T-helper 1 cell treated with Interleukin-12 subunit alpha and Interleukin-12 subunit beta and Interleukin-4 antibody, amounts not matched to agents 30 μg/mL and 1 μg/mL, for 36 hours (primary cell): ENCODE data around the gene PRPS1L1.

Source experiments
- H3K27ac Mint-ChIP-seq: one replicate; pipeline ENCODE4 v1.8.0; 2021; ENCODE audit warnings: mild to moderate bottlenecking, mixed read lengths
- H3K27me3 Mint-ChIP-seq: one replicate; pipeline ENCODE4 v1.8.0; 2021; ENCODE audit warnings: low read depth, mixed read lengths
- H3K36me3 Mint-ChIP-seq: one replicate; pipeline ENCODE4 v1.8.0; 2021; ENCODE audit warnings: low read depth, mixed read lengths
- H3K4me1 Mint-ChIP-seq: one replicate; pipeline ENCODE4 v1.8.0; 2021; ENCODE audit warnings: low read depth, mixed read lengths
- H3K4me3 Mint-ChIP-seq: one replicate; pipeline ENCODE4 v1.8.0; 2021; ENCODE audit warnings: mild to moderate bottlenecking, moderate library complexity, mixed read lengths
- H3K9me3 Mint-ChIP-seq: one replicate; pipeline ENCODE4 v1.8.0; 2021; ENCODE audit warnings: mixed read lengths

PRPS1L1 gene

GRCh38 chr7:17991866-17992648 is 35.6 kb downstream of the PRPS1L1 start:
- H3K4me3 Mint-ChIP-seq = no peak overlapping the region
- no peak overlapping the region for H3K27ac Mint-ChIP-seq
- peaks cover 7% of the 10 kb centered on the region for H3K27me3 Mint-ChIP-seq
- no peaks in the 10 kb centered on the region for H3K4me1 Mint-ChIP-seq
- H3K9me3 Mint-ChIP-seq = no peaks in the 10 kb centered on the region
- H3K36me3 Mint-ChIP-seq = no peaks in the 10 kb centered on the region

- Mint-ChIP-seq H3K4me3 (no peak overlapping the region), H3K27ac (no peak overlapping the region), H3K4me1 (no peaks in the 10 kb centered on the region), H3K36me3 (no peaks in the 10 kb centered on the region), H3K27me3 (peaks cover 3% of the 10 kb centered on the region), H3K9me3 (no peaks in the 10 kb centered on the region)
Observed at GRCh38 chr7:17990761-17991160, 36.9 kb downstream of the PRPS1L1 start.

GRCh38 chr7:17989546-17989945 is 38.1 kb downstream of the PRPS1L1 start:
- no peaks in the 10 kb centered on the region for H3K9me3 Mint-ChIP-seq
- H3K4me1 Mint-ChIP-seq = no peaks in the 10 kb centered on the region
- H3K4me3 Mint-ChIP-seq = no peak overlapping the region
- H3K36me3 Mint-ChIP-seq = no peaks in the 10 kb centered on the region
- H3K27me3 Mint-ChIP-seq = peaks cover 3% of the 10 kb centered on the region
- no peak overlapping the region for H3K27ac Mint-ChIP-seq

GRCh38 chr7:17988858-17989257 is 38.8 kb downstream of the PRPS1L1 start:
- Mint-ChIP-seq H3K27me3 (no peaks in the 10 kb centered on the region), H3K36me3 (no peaks in the 10 kb centered on the region), H3K27ac (no peak overlapping the region), H3K4me3 (no peak overlapping the region), H3K9me3 (no peaks in the 10 kb centered on the region), H3K4me1 (no peaks in the 10 kb centered on the region)

- Mint-ChIP-seq H3K4me3 (no peak overlapping the region), H3K36me3 (no peaks in the 10 kb centered on the region), H3K27ac (no peak overlapping the region), H3K4me1 (no peaks in the 10 kb centered on the region), H3K9me3 (no peaks in the 10 kb centered on the region), H3K27me3 (no peaks in the 10 kb centered on the region)
Observed at GRCh38 chr7:17988141-17988540, 39.5 kb downstream of the PRPS1L1 start.

- H3K27ac Mint-ChIP-seq = no peak overlapping the region
- no peaks in the 10 kb centered on the region for H3K9me3 Mint-ChIP-seq
- H3K27me3 Mint-ChIP-seq = no peaks in the 10 kb centered on the region
Observed at GRCh38 chr7:17986851-17987250, 40.8 kb downstream of the PRPS1L1 start.

GRCh38 chr7:17985473-17986239 is 42.0 kb downstream of the PRPS1L1 start:
- no peaks in the 10 kb centered on the region for H3K36me3 Mint-ChIP-seq
- no peak overlapping the region for H3K4me3 Mint-ChIP-seq
- no peaks in the 10 kb centered on the region for H3K4me1 Mint-ChIP-seq
- H3K27me3 Mint-ChIP-seq = no peaks in the 10 kb centered on the region
- H3K9me3 Mint-ChIP-seq = no peaks in the 10 kb centered on the region
- no peak overlapping the region for H3K27ac Mint-ChIP-seq

More at GRCh38 chr7:17986851-17987250, 40.8 kb downstream of the PRPS1L1 start:
- Mint-ChIP-seq H3K36me3 (no peaks in the 10 kb centered on the region), H3K4me3 (no peak overlapping the region), H3K4me1 (no peaks in the 10 kb centered on the region)

GRCh38 chr7:17984288-17984687 is 43.4 kb downstream of the PRPS1L1 start:
- H3K4me3 Mint-ChIP-seq = no peak overlapping the region

GRCh38 chr7:17983221-17984062 is 44.2 kb downstream of the PRPS1L1 start:
- H3K36me3 Mint-ChIP-seq = no peaks in the 10 kb centered on the region
- no peak overlapping the region for H3K4me3 Mint-ChIP-seq
- no peaks in the 10 kb centered on the region for H3K27me3 Mint-ChIP-seq
- no peak overlapping the region for H3K27ac Mint-ChIP-seq
- H3K9me3 Mint-ChIP-seq = no peaks in the 10 kb centered on the region
- H3K4me1 Mint-ChIP-seq = no peaks in the 10 kb centered on the region

More at GRCh38 chr7:17984288-17984687, 43.4 kb downstream of the PRPS1L1 start:
- Mint-ChIP-seq H3K9me3 (no peaks in the 10 kb centered on the region), H3K4me1 (no peaks in the 10 kb centered on the region), H3K36me3 (no peaks in the 10 kb centered on the region), H3K27me3 (no peaks in the 10 kb centered on the region), H3K27ac (no peak overlapping the region)

GRCh38 chr7:17976952-17977351 is 50.7 kb downstream of the PRPS1L1 start:
- Mint-ChIP-seq H3K9me3 (no peaks in the 10 kb centered on the region), H3K36me3 (no peaks in the 10 kb centered on the region), H3K27me3 (no peaks in the 10 kb centered on the region), H3K27ac (no peak overlapping the region), H3K4me1 (no peaks in the 10 kb centered on the region), H3K4me3 (no peak overlapping the region)
